ENCODE data around the gene KCNG3.

DNA sequence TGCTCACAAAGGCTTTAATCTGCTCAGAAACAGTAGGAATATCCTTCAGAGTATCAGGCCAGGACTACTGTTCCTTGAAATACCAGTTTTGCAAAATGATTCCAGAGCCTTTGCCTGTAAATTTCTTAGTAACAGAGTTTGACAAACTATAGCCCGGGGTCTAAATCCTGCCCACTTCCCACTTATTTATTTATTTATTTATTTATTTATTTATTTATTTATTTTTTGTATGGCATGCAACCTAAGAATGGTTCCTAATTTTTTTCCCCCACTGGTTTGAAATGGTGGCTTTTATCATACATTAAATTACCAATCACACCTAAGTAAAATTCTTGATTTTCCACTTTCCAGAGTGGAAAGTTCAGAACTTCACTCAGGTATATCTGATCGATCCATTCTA lies 45.6 kb downstream of the KCNG3 start:
- no peak for TF ChIP-seq POLR2A (IDR thresholded peaks at IDR 0.05)
- TF ChIP-seq, protein P1, sequence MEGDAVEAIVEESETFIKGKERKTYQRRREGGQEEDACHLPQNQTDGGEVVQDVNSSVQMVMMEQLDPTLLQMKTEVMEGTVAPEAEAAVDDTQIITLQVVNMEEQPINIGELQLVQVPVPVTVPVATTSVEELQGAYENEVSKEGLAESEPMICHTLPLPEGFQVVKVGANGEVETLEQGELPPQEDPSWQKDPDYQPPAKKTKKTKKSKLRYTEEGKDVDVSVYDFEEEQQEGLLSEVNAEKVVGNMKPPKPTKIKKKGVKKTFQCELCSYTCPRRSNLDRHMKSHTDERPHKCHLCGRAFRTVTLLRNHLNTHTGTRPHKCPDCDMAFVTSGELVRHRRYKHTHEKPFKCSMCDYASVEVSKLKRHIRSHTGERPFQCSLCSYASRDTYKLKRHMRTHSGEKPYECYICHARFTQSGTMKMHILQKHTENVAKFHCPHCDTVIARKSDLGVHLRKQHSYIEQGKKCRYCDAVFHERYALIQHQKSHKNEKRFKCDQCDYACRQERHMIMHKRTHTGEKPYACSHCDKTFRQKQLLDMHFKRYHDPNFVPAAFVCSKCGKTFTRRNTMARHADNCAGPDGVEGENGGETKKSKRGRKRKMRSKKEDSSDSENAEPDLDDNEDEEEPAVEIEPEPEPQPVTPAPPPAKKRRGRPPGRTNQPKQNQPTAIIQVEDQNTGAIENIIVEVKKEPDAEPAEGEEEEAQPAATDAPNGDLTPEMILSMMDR (IDR thresholded peaks at IDR 0.05): no peak
